A673 (cell line): ENCODE data around the gene UBE2D2. TPM values are rescaled to one million over a fixed set of nuclear protein-coding genes. Genes with fewer than 3 reads are reported as not detected.
"Not testable (repeated sequence)": the region's sequence is repeated elsewhere in the genome, so short reads cannot be mapped to it uniquely, and the experiment has no call there.

Source experiments
- BruUV-seq: library from RNA; stranded (reverse); fragments of 400-500 nt; replicated peaks from 2 replicates; lab custom pipeline; 2021; lab: Mats Ljungman, UMichigan
- CTCF ChIA-PET: fragments of 300-600 bp; sonication (Branson Sonifier 250); formaldehyde crosslinking; loops from one replicate; lab custom pipeline; 2022; ENCODE audit warnings: antibody characterized with exemption; lab: Charles Lee
- POLR2A ChIA-PET: fragments of 300-600 bp; sonication (Branson Sonifier 250); formaldehyde crosslinking; loops from one replicate; lab custom pipeline; 2022; ENCODE audit warnings: antibody characterized with exemption; ENCODE audit not compliant: low non-redundant PET; lab: Charles Lee
- DNase-seq: peaks from one replicate; pipeline ENCODE4 v3.0.0-alpha.2; 2015; ENCODE audit warnings: low spot score
- H3K27ac ChIP-seq: fragments of 200-600 bp; sonication (generic); 2 replicates; pipeline ENCODE4 v1.5.1; 2016; ENCODE audit warnings: mixed run types, low read depth, mild to moderate bottlenecking, mixed read lengths, antibody characterized with exemption, low read length; ENCODE audit not compliant: poor library complexity, severe bottlenecking
- H3K27me3 ChIP-seq: fragments of 200-600 bp; sonication (generic); replicated peaks from 2 replicates; pipeline ENCODE4 v1.6.1; 2017; ENCODE audit warnings: mixed run types, low read depth, mild to moderate bottlenecking, mixed read lengths, antibody characterized with exemption, low read length; ENCODE audit not compliant: insufficient read depth, poor library complexity
- H3K36me3 ChIP-seq: fragments of 200-600 bp; sonication (generic); 2 replicates; pipeline ENCODE4 v1.6.1; 2016; ENCODE audit warnings: mixed run types, mild to moderate bottlenecking, mixed read lengths, antibody characterized with exemption, low read length; ENCODE audit not compliant: insufficient read depth, poor library complexity, severe bottlenecking
- H3K4me1 ChIP-seq: fragments of 200-600 bp; sonication (generic); 2 replicates; pipeline ENCODE4 v1.6.1; 2017; ENCODE audit warnings: mixed run types, mild to moderate bottlenecking, mixed read lengths, antibody characterized with exemption, low read length; ENCODE audit not compliant: insufficient read depth, poor library complexity, severe bottlenecking
- H3K4me3 ChIP-seq: fragments of 200-600 bp; sonication (generic); 2 replicates; pipeline ENCODE4 v1.5.1; 2016; ENCODE audit warnings: low read depth, mixed run types, mild to moderate bottlenecking, mixed read lengths, low read length; ENCODE audit not compliant: poor library complexity, severe bottlenecking
- H3K9me3 ChIP-seq: fragments of 200-600 bp; sonication (generic); 2 replicates; pipeline ENCODE4 v1.6.1; 2016; ENCODE audit warnings: mixed run types, low read depth, mild to moderate bottlenecking, mixed read lengths, antibody characterized with exemption, low read length; ENCODE audit not compliant: poor library complexity, severe bottlenecking
- EZH2 ChIP-seq: fragments of 200-600 bp; sonication (generic); IDR thresholded peaks from 2 replicates; pipeline ENCODE4 v1.6.1; 2017; ENCODE audit warnings: borderline replicate concordance, low read depth, mild to moderate bottlenecking, mixed read lengths, antibody characterized with exemption, low read length; ENCODE audit not compliant: poor library complexity, severe bottlenecking
- intact Hi-C: fragments of 100-400 bp; cut with micrococcal nuclease; formaldehyde crosslinking; loops from one replicate; pipeline ENCODE4 v1.10.0; 2022; ENCODE audit not compliant: unreplicated experiment
- total RNA-seq: library from RNA; stranded (reverse); gene quantifications from 2 replicates; pipeline ENCODE4 v1.2.3, GENCODE V29; 2021
- TF ChIP-seq, protein P1 (sequence below): fragments of 300-800, 200-600 bp; sonication (generic); conservative IDR thresholded peaks from 2 replicates; pipeline ENCODE4 v1.5.1; 2017; ENCODE audit warnings: low read depth, mild to moderate bottlenecking, antibody characterized with exemption, low read length, moderate library complexity, mixed read lengths

Gene UBE2D2
- total RNA-seq, 1 experiment from 2014 or later = 186 TPM

DNA sequence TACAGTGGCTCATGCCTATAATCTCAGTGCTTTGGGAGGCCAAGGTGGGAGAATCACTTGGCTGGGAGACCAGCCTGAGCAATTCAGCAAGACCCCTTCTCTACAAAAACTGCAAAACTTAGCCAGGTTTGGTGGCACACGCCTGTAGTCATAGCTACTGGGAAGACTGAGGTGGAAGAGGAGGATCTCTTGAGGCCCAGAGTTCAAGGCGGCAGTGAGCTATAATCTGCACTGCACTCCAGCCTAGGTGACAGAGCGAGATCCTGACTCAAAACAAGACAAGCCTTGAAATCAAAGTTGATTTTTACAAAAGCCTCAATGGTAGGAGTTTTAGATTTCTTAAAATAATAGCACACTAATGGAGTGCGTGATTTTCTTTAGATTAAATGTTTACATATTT lies 14.6 kb downstream of the UBE2D2 start:
- ChIA-PET POLR2A (no interaction called here), CTCF (no interaction called here)
- DNase-seq = no peak
- Histone ChIP-seq H3K4me3 (no peak overlapping the region), H3K27me3 (no peaks in the 10 kb centered on the region), H3K27ac (no peak overlapping the region), H3K4me1 (peaks cover 11% of the 10 kb centered on the region), H3K36me3 (no peaks in the 10 kb centered on the region), H3K9me3 (no peaks in the 10 kb centered on the region)
- intact Hi-C loops = no loop called here
- no TSS peak for BruUV-seq
- TF ChIP-seq, protein P1, sequence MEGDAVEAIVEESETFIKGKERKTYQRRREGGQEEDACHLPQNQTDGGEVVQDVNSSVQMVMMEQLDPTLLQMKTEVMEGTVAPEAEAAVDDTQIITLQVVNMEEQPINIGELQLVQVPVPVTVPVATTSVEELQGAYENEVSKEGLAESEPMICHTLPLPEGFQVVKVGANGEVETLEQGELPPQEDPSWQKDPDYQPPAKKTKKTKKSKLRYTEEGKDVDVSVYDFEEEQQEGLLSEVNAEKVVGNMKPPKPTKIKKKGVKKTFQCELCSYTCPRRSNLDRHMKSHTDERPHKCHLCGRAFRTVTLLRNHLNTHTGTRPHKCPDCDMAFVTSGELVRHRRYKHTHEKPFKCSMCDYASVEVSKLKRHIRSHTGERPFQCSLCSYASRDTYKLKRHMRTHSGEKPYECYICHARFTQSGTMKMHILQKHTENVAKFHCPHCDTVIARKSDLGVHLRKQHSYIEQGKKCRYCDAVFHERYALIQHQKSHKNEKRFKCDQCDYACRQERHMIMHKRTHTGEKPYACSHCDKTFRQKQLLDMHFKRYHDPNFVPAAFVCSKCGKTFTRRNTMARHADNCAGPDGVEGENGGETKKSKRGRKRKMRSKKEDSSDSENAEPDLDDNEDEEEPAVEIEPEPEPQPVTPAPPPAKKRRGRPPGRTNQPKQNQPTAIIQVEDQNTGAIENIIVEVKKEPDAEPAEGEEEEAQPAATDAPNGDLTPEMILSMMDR = no peak
- no peak for TF ChIP-seq EZH2

GRCh38 chr5:139577689-139578290 lies 16.7 kb downstream of the UBE2D2 start:
- ChIA-PET CTCF (no interaction called here), POLR2A (no interaction called here)
- TF ChIP-seq, protein P1 = no peak
- TF ChIP-seq EZH2 = no peak
- no peaks in the 10 kb centered on the region for H3K9me3 ChIP-seq
- H3K4me3 ChIP-seq = no peak overlapping the region
- peaks cover 11% of the 10 kb centered on the region for H3K4me1 ChIP-seq
- no peaks in the 10 kb centered on the region for H3K36me3 ChIP-seq
- intact Hi-C loops = no loop called here
- H3K27ac ChIP-seq = no peak overlapping the region
- BruUV-seq = no TSS peak
- DNase-seq = no peak
- no peaks in the 10 kb centered on the region for H3K27me3 ChIP-seq

- no peaks in the 10 kb centered on the region for H3K36me3 ChIP-seq
- no peak overlapping the region for H3K27ac ChIP-seq
- peaks cover 11% of the 10 kb centered on the region for H3K4me1 ChIP-seq
- POLR2A ChIA-PET = no interaction called here
- no peaks in the 10 kb centered on the region for H3K27me3 ChIP-seq
- no TSS peak for BruUV-seq
- no peaks in the 10 kb centered on the region for H3K9me3 ChIP-seq
- intact Hi-C loops = no loop called here
- CTCF ChIA-PET = no interaction called here
- H3K4me3 ChIP-seq = no peak overlapping the region
- DNase-seq = no peak
- TF ChIP-seq, protein P1 = no peak
- no peak for TF ChIP-seq EZH2
Measured at GRCh38 chr5:139578325-139578724, 17.2 kb downstream of the UBE2D2 start.

DNA sequence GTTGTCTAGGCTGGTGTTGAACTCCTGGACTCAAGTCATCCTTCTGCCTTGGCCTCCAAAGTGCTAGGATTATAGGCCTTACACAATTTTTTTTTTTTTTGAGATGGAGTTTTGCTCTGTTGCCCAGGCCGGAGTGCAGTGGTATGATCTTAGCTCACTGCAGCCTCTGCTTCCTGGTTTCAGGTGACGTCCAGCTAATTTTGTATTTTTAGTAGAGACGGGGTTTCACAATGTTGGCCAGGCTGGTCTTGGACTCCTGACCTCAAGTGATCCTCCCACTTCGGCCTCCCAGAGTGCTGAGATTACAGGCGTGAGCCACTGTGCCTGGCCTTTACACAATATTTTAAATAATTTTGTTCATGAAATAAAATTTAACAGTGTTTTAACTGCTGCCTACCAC lies 21.0 kb downstream of the UBE2D2 start:
- POLR2A ChIA-PET, BruUV-seq, H3K36me3 ChIP-seq, H3K9me3 ChIP-seq, H3K27ac ChIP-seq, H3K4me3 ChIP-seq, CTCF ChIA-PET, H3K27me3 ChIP-seq, H3K4me1 ChIP-seq, intact Hi-C loops, DNase-seq: not testable (repeated sequence)
